Progenitor cell of endocrine pancreas (in vitro differentiated cells): ENCODE measurements around the gene SCGB1D2. TPM values are rescaled to one million over a fixed set of nuclear protein-coding genes. Genes with fewer than 3 reads are reported as not detected.

Source experiments
- DNase-seq: peaks from one replicate; pipeline ENCODE4 v3.0.0; 2021; ENCODE audit warnings: low spot score; ENCODE audit not compliant: unreplicated experiment
- H3K27ac Mint-ChIP-seq: 2 replicates; pipeline ENCODE4 v1.8.0; 2021; ENCODE audit warnings: mild to moderate bottlenecking, moderate library complexity, mixed read lengths
- H3K27me3 Mint-ChIP-seq: 2 replicates; pipeline ENCODE4 v1.8.0; 2021; ENCODE audit warnings: mixed read lengths
- H3K36me3 Mint-ChIP-seq: 2 replicates; pipeline ENCODE4 v1.8.0; 2022; ENCODE audit warnings: mixed read lengths; ENCODE audit not compliant: insufficient read depth
- H3K4me1 Mint-ChIP-seq: 2 replicates; pipeline ENCODE4 v1.8.0; 2021; ENCODE audit warnings: low read depth, mixed read lengths
- H3K4me3 Mint-ChIP-seq: 2 replicates; pipeline ENCODE4 v1.8.0; 2021; ENCODE audit warnings: low read depth, mild to moderate bottlenecking, moderate library complexity, mixed read lengths
- H3K9me3 Mint-ChIP-seq: 2 replicates; pipeline ENCODE4 v1.8.0; 2021; ENCODE audit warnings: low read depth, mixed read lengths
- total RNA-seq: library from RNA; stranded (reverse); gene quantifications from 2 replicates; pipeline ENCODE4 v1.2.1, GENCODE V29; 2021
- TF ChIP-seq, protein P1 (sequence below): fragments of 200-600 bp; sonication (generic); IDR thresholded peaks from one replicate; pipeline ENCODE4 v1.5.0; 2021; ENCODE audit warnings: antibody characterized with exemption, mild to moderate bottlenecking; ENCODE audit not compliant: unreplicated experiment

Gene SCGB1D2
- total RNA-seq, 1 donor from 2014 or later, result not detected

DNA sequence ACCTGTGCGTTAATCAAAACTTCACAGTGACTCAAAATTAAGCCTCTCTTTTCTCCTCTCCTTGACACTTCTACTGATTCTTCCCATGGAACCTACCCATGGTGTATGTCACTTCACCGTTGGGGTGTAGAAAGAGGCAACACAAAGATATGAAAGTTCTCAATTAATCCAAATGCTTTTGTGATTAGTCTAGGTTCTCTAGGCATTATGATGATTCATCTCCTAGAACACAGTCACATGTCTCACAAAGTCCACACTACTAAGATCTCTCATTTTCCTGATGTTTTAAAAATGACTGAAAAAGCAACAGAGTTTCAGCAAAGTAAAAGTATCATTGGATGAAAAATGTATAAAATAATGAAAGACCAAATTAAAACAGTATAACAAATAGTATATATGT, 14.2 kb downstream of the SCGB1D2 start:
- Mint-ChIP-seq H3K27ac (no peak overlapping the region), H3K9me3 (peaks cover 14% of the 10 kb centered on the region), H3K4me3 (no peak overlapping the region), H3K27me3 (peaks cover 25% of the 10 kb centered on the region), H3K36me3 (peaks cover 2% of the 10 kb centered on the region), H3K4me1 (no peaks in the 10 kb centered on the region)
- DNase-seq, result no peak
- TF ChIP-seq, protein P1, sequence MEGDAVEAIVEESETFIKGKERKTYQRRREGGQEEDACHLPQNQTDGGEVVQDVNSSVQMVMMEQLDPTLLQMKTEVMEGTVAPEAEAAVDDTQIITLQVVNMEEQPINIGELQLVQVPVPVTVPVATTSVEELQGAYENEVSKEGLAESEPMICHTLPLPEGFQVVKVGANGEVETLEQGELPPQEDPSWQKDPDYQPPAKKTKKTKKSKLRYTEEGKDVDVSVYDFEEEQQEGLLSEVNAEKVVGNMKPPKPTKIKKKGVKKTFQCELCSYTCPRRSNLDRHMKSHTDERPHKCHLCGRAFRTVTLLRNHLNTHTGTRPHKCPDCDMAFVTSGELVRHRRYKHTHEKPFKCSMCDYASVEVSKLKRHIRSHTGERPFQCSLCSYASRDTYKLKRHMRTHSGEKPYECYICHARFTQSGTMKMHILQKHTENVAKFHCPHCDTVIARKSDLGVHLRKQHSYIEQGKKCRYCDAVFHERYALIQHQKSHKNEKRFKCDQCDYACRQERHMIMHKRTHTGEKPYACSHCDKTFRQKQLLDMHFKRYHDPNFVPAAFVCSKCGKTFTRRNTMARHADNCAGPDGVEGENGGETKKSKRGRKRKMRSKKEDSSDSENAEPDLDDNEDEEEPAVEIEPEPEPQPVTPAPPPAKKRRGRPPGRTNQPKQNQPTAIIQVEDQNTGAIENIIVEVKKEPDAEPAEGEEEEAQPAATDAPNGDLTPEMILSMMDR, result no peak

DNA sequence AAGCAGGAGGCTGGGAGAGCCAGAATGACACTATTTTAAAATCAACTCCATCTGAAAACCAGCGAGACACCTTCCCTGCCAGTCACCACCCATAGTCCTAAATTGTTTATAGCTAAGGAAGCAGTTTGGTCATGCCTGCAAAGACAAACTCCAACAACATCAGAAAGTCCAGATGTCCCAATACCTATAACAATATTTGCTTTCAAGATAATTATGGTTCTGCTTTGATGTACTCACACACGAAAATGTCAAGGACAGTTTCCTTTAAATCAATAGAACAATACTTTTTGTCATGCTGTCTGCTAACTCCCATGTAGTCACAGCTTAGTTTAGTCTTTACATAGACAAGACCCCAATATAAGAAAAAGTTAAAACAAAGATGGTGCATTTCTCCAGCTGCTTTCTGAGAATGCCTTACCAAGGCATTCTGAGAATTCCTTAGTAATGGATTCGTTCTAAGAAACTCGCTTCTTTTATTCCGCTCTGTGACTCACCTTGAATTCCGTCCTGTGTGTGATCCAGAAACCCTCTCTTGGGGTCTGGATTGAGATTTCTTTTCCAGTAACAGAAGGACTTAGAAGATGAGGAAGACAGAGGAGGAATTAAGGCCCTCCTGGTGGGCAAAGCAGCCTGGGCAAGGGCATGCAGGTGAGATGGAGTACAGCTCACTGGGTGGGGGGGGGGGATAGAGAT, 18.4 kb downstream of the SCGB1D2 start:
- Mint-ChIP-seq H3K4me1 (no peaks in the 10 kb centered on the region), H3K36me3 (no peaks in the 10 kb centered on the region), H3K4me3 (no peak overlapping the region), H3K9me3 (no peaks in the 10 kb centered on the region), H3K27me3 (peaks cover 51% of the 10 kb centered on the region), H3K27ac (no peak overlapping the region)
- DNase-seq, result no peak
- TF ChIP-seq, protein P1, result no peak

GRCh38 chr11:62264004-62264403, 22.0 kb downstream of the SCGB1D2 start:
- no peaks in the 10 kb centered on the region for H3K36me3 Mint-ChIP-seq
- TF ChIP-seq, protein P1, result no peak
- no peak overlapping the region for H3K27ac Mint-ChIP-seq
- H3K9me3 Mint-ChIP-seq, result no peaks in the 10 kb centered on the region
- no peak for DNase-seq
- no peak overlapping the region for H3K4me3 Mint-ChIP-seq
- H3K27me3 Mint-ChIP-seq, result peaks cover 51% of the 10 kb centered on the region
- H3K4me1 Mint-ChIP-seq, result no peaks in the 10 kb centered on the region

GRCh38 chr11:62266558-62266957, 24.5 kb downstream of the SCGB1D2 start:
- H3K4me3 Mint-ChIP-seq, result no peak overlapping the region
- DNase-seq, result no peak

GRCh38 chr11:62267050-62267449, 25.0 kb downstream of the SCGB1D2 start:
- no peaks in the 10 kb centered on the region for H3K4me1 Mint-ChIP-seq
- H3K9me3 Mint-ChIP-seq, result no peaks in the 10 kb centered on the region
- no peak overlapping the region for H3K4me3 Mint-ChIP-seq
- H3K27me3 Mint-ChIP-seq, result peaks cover 46% of the 10 kb centered on the region
- TF ChIP-seq, protein P1, result no peak
- H3K27ac Mint-ChIP-seq, result no peak overlapping the region
- no peaks in the 10 kb centered on the region for H3K36me3 Mint-ChIP-seq
- no peak for DNase-seq

More at GRCh38 chr11:62266558-62266957, 24.5 kb downstream of the SCGB1D2 start:
- TF ChIP-seq, protein P1, result no peak
- no peaks in the 10 kb centered on the region for H3K9me3 Mint-ChIP-seq
- no peaks in the 10 kb centered on the region for H3K4me1 Mint-ChIP-seq
- H3K27ac Mint-ChIP-seq, result no peak overlapping the region
- H3K36me3 Mint-ChIP-seq, result no peaks in the 10 kb centered on the region
- peaks cover 48% of the 10 kb centered on the region for H3K27me3 Mint-ChIP-seq
